ENCODE measurements around the gene FLNB.
A peak's percentile ranks its signal among the peaks of the same experiment; 100 is the strongest.

Gene FLNB

GRCh38 chr3:58084788-58085543 lies 76.7 kb downstream of the FLNB start:
- no peak for DNase-seq

- DNase-seq, result no peak
Measured at GRCh38 chr3:58085616-58086015, 77.4 kb downstream of the FLNB start.

DNA sequence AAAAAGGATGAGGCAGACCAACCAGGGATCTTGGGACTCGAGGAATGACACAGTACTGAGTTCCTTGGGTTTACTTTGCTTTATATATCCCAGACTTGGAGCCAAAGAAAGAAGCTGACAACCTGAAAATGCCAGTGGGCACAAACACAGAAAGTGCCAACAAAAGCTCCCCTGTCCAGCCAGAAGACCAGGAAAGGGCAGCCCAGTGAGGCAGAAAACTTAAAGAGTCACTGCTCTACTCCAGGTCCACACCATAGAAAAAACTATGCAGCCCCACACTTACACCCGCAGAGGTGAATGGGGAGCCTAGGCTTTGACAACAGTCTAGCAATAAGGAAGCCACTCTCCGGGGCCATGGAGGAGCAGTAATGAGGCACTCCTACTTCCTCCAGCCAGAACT lies 80.3 kb downstream of the FLNB start:
- DNase-seq, result no peak

DNA sequence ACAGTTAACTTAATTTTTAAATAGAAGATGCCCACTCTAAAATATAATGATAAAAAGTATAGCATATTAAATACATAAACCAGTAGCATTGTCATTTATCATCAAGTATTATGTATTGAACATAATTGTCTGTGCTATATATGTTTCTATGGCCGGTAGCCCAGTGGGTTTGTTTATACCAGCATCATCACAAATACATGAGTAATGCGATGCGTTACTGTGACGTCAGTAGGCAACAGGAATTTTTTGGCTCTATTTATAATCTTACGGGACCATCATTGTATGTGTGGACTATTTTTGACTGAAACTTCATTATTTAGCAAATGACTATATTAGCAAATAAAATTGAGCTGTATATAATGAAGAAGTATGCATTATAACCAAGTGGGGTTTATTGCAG lies 82.1 kb downstream of the FLNB start:
- DNase-seq, result no peak

GRCh38 chr3:58092521-58092920 lies 84.3 kb downstream of the FLNB start:
- no peak for DNase-seq

DNA sequence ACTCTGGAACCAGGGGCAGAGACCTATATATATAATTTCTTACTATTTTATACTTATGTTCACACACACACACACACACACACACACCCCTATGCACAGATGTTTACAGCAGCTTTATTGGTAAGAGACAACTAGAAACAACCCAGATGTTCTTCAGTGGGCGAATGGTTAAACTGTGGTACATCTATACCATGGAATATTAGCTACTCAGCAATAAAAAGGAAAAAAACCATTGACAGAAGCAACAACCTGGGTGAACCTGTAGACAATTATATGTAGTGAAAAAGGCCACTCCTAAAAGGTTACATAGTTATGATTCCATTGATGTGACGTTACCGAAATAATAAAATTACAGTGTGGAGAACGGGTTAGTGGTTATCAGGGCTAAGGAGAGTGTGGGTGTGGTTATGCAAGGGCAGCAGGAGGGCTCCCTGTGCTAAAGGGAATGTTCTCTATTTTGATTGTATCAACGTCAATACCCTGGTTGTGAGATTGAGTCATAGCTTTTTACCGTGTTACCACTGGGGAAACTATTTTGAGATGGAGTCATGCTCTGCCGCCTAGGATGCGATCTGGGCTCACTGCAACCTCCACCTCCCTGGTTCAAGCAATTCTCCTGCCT lies 85.5 kb downstream of the FLNB start:
- no peak for DNase-seq

DNA sequence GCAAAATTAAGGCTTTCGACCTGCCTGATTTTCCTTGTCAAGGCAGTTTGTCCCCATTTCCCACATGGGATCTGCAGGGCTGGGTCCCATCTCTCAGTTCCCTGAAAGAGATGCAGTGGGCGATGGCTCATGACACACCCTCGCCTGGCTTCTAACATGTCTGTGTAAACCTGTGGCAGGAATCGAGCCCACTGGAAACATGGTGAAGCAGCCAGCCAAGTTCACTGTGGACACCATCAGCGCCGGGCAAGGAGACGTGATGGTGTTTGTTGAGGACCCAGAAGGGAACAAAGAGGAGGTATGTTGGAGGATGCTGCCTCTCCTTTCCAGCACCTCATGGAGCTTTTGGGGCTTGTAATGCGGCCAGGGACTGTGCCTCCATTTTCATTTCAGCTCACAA lies 86.4 kb downstream of the FLNB start:
- DNase-seq, result no peak

DNA sequence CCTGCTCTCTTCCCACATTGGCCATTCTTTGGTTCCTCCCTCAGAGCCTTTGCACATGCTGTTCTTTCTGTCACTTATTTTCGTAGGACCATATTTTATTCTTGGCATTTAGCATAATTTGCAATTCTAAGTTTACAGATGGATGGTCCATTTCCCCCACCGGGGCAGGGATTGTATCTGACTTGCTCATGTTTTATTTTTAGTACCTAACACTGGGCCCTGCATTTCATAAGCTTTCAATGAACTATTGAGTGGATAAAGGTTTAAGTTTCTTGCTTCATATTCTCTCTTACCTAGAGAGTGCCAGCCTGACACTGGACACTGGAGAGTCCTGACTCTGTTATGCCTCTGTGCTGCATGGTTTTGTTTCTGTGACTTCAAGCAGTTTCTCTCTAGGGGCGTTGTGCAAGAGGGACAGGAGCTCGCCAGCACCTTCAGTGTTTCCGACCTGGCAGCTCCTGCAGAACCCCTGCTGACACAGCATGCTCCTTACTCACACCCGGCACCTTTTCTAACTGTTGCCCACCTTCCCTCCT lies 87.4 kb downstream of the FLNB start:
- no peak for DNase-seq

- DNase-seq, result no peak
Measured at GRCh38 chr3:58098531-58098930, 90.3 kb downstream of the FLNB start.

DNA sequence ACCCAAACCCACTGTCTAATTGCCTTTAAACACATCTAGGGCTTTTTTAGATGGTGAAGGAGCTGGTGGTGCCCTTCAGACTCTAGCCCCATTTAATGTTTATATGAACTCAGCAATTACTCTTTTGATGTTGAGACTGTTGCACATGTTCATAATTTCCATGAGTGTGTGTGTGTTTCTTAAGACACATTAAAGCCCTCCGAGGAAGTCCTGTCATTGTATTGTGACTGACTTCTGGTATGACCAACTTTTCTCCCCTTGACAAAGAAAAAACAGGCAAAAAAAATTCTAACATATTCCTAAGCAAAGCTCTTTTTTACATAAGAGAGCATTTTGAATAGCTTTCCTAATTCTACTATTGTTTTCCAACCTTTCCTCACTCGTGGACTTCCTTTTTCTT lies 91.6 kb downstream of the FLNB start:
- DNase-seq, result no peak

DNA sequence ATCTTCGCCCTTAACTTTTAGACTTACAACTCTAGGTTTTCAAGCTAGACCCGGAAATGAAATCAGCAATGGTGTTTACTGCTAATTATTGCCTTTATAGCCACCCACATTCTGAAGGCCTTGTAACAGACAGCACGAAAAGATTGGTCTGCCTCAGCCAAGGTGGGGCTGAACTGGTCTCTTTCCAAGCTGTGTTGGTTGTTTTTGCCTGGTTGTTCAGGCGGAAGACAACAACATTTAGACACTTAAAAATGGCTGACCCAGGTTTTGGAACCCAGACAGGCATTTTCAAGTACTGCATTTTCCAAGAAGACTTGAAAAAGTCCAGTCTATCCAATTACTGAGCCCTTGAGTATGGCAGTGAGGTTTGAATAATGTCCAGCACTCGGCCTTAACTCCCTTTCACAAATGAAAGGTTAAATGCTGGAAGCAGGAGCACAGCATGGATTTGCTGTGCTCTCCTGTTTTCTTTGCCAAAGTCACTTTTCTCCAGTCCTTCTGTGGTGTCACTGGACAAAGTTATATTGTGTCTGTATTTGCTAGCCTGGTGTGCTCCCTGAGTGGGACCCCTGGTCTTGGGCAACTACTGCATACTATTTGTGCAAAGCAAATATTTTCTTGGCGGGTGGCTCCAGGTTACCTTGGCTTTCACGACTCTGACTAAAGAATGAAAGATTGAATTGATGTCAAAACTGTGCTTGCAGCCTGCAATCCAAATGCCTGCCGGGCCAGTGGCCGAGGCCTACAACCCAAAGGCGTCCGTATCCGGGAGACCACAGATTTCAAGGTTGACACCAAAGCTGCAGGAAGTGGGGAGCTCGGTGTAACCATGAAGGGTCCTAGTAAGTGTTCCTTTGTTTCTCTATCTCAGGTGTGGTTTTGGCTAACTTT lies 93.5 kb downstream of the FLNB start:
- no peak for DNase-seq

DNA sequence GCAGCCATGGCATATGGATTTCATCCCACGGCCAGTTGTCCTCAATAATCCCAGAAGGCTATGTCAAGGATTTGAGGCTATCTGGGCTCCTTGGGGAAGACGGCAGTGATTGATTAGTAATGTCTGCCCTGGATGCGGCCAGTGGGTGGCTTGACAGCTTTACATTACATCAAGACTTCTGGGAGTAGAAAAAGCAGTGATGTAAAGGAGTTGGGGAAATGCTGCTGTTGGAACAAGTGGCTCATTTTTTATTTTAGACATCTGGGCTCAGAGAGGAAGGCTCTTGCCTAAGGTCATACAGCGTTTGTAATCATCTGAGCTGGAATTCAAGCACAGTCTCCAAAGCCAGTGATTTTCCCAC lies 94.1 kb downstream of the FLNB start:
- DNase-seq, result no peak

DNA sequence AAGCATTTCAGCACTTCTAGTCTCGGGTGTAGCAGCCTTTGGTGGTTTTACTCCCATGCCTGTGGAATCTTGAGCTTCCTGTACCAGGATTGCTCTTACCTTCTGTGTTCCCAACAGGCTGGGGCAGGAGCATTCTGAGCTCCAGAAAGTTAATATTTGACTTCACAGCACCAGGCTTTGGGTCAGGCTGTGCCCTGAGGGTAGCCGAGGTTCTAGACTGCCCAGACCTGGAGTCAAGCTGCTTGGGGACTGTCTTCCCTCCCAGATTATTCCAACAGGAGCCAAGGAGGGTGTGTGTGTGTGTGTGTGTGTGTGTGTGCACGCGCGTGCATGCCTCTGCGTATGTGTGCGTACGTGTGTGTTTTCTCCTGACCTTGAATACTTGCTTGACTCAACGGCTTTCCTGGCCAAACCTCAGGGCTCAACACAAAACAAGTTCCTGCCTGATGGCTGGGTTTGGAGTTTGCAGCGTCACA lies 94.8 kb downstream of the FLNB start:
- DNase-seq, result no peak

DNA sequence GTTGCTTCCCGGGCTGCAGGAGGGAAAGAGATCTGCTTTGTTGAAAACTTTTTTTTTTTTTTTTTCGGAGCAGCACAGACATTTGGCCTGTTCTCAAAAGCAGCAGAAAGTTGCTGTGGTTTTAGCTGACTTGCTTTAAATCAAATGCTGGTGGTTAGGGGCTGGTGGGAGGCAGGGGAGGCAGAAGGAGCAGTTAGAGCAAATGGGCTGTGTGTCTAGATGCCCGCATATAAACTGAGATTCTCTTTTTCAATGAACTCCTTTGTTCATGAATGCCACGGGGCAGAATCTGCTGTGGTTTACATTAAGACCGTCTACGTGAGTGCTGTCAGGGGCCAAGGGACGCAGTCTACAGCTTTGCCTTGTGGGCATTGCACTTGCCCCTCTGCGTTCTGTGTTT lies 95.9 kb downstream of the FLNB start:
- DNase-seq, result no peak

- no peak for DNase-seq
Measured at GRCh38 chr3:58104712-58105111, 96.5 kb downstream of the FLNB start.

GRCh38 chr3:58105196-58105595 lies 97.0 kb downstream of the FLNB start:
- no peak for DNase-seq

DNA sequence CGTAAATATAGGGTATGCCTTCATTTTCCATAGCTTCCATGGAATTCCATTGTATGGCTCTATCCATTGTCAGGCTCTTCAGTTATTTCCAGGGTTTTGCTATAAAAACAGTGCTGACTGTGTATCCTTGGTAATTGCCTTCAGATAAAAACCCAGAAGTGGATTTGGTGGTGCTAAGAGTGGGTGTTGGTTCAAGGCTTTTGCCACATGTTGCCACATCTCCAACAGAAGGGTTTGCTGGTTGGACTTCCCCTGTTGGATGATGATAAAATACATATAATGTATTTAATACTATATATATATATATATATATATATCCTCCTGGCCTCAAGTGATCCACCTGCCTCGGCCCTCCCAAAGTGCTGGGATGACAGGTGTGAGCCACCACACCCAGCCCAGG lies 97.8 kb downstream of the FLNB start:
- no peak for DNase-seq

GRCh38 chr3:58106640-58107039 lies 98.4 kb downstream of the FLNB start:
- DNase-seq, result no peak

DNA sequence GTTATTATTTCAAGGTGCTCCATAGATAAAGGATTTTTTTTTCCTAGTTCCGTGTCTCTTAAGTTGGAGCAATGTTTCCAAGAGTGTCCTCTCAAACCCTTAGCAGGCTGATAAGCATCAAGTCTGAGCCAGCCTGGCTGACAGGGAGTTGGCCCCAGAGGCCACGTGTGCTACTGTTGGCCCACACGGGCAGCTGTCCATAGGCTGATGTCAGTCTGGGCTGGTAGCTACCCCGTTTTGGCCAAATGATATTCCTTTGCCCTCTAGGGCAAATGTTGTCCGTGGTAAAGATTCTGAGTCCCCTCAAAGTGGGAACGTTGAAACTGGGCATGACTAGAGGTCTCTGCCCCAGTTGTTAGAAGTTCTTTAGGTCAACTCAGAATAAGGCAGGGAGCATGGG lies 99.4 kb downstream of the FLNB start:
- no peak for DNase-seq

GRCh38 chr3:58109752-58110151 lies 101.5 kb downstream of the FLNB start:
- no peak for DNase-seq

DNA sequence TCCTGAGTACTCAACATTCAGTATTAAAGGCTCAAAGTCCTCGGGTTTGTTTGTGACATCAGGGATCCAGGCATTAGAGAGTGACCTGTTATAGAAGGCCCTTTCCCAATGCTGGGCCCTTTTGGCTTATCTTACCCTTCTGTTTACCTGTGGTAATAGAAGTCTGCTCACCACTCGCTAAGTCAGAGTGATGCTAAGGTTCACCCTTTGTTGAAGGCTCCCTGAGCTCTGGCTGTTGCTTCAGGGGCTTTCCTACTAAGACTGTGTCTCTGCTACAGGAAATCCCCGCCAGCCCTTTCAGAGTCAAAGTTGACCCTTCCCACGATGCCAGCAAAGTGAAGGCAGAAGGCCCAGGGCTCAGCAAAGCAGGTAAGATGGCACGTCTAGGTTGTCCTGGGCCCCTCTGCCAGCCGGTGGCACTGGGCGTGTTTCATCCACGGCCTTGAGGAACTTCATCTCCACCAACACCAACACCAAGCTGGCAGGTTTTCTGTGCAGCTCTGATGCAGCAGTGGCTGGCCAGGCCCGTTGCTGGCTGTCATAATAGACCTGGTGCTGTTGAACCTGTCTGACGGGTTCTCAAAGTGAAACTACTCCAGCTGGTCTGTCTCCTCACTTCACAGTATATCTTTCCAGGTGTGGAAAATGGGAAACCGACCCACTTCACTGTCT lies 103.4 kb downstream of the FLNB start:
- DNase-seq, result peak; percentile 60

GRCh38 chr3:58112185-58112535 lies 103.9 kb downstream of the FLNB start:
- no peak for DNase-seq

GRCh38 chr3:58115175-58115574 lies 107.0 kb downstream of the FLNB start:
- DNase-seq, result no peak
